ENCODE measurements around the gene NADSYN1. TPM values are rescaled to one million over a fixed set of nuclear protein-coding genes. Genes with fewer than 3 reads are reported as not detected.

Gene NADSYN1
- total and polyA plus RNA-seq, 2 of the 13 experiments (the other 11 are each of a cell fraction or from before 2014, with no cell fraction given), result 35.7 to 51.5 TPM

DNA sequence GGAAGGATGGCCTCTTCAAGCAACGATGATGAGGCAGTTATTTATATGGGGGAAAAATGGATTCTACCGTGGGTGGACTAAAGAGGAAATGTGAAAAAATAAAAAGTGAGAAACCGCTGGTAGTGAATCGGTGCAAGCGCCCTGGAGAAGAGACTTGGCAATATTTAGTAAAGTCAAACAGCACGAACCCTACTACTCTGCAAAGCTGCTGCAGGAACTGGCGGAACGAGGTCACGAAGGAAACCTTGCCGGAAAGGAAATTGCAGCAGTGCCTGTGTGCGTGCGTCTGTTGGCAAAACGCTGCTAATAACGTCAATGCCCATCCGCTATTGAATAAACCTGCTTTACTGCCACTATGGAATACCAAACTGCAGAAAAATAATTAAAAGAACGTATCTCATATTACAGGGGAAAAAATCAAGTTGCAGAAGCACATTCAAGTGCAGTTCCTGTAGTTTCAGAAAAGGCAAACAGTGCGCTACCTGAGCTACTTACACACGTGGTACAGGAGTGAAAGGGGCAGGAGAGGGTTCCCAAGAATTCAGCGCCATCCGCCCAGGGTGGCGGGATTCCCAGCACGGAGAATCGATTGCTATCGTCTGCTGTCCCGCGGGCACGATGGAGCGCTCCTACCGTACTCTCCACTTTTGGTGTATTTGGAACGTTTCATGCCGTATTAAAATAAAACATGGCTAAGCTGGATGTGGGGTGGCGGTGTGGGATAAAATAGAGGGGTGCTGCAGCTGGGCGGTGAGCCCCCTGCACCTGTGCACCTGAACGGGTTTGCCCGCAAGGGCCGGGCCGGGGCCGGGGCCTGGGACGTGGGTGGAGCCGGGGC lies 585 bp upstream of the NADSYN1 start (continued):
- TF ChIP-seq, protein P1, sequence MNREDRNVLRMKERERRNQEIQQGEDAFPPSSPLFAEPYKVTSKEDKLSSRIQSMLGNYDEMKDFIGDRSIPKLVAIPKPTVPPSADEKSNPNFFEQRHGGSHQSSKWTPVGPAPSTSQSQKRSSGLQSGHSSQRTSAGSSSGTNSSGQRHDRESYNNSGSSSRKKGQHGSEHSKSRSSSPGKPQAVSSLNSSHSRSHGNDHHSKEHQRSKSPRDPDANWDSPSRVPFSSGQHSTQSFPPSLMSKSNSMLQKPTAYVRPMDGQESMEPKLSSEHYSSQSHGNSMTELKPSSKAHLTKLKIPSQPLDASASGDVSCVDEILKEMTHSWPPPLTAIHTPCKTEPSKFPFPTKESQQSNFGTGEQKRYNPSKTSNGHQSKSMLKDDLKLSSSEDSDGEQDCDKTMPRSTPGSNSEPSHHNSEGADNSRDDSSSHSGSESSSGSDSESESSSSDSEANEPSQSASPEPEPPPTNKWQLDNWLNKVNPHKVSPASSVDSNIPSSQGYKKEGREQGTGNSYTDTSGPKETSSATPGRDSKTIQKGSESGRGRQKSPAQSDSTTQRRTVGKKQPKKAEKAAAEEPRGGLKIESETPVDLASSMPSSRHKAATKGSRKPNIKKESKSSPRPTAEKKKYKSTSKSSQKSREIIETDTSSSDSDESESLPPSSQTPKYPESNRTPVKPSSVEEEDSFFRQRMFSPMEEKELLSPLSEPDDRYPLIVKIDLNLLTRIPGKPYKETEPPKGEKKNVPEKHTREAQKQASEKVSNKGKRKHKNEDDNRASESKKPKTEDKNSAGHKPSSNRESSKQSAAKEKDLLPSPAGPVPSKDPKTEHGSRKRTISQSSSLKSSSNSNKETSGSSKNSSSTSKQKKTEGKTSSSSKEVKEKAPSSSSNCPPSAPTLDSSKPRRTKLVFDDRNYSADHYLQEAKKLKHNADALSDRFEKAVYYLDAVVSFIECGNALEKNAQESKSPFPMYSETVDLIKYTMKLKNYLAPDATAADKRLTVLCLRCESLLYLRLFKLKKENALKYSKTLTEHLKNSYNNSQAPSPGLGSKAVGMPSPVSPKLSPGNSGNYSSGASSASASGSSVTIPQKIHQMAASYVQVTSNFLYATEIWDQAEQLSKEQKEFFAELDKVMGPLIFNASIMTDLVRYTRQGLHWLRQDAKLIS (CRISPR knock-in tag; IDR thresholded peaks at IDR 0.05), result no peak
- no peak for TF ChIP-seq SAFB2 (CRISPR knock-in tag; IDR thresholded peaks at IDR 0.05; ENCODE audit: borderline replicate concordance, low read depth)
- no peak for TF ChIP-seq AGO2 (optimal IDR thresholded peaks at IDR 0.05; ENCODE audit: low read depth, low read length)
- TF ChIP-seq, protein P2, sequence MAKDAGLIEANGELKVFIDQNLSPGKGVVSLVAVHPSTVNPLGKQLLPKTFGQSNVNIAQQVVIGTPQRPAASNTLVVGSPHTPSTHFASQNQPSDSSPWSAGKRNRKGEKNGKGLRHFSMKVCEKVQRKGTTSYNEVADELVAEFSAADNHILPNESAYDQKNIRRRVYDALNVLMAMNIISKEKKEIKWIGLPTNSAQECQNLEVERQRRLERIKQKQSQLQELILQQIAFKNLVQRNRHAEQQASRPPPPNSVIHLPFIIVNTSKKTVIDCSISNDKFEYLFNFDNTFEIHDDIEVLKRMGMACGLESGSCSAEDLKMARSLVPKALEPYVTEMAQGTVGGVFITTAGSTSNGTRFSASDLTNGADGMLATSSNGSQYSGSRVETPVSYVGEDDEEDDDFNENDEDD (CRISPR knock-in tag; IDR thresholded peaks at IDR 0.05; ENCODE audit: borderline replicate concordance), result 0 out of 2 replicates have a peak, but pooled peaks have one; percentile 16
- no peak for TF ChIP-seq SIX4 (CRISPR knock-in tag; IDR thresholded peaks at IDR 0.05)
- TF ChIP-seq, protein P3, sequence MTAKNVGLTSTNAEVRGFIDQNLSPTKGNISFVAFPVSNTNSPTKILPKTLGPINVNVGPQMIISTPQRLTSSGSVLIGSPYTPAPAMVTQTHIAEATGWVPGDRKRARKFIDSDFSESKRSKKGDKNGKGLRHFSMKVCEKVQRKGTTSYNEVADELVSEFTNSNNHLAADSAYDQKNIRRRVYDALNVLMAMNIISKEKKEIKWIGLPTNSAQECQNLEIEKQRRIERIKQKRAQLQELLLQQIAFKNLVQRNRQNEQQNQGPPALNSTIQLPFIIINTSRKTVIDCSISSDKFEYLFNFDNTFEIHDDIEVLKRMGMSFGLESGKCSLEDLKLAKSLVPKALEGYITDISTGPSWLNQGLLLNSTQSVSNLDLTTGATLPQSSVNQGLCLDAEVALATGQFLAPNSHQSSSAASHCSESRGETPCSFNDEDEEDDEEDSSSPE (CRISPR knock-in tag; IDR thresholded peaks at IDR 0.05), result peak; percentile 43; the same call in 1 of the 2 replicates
- TF ChIP-seq, protein P4, sequence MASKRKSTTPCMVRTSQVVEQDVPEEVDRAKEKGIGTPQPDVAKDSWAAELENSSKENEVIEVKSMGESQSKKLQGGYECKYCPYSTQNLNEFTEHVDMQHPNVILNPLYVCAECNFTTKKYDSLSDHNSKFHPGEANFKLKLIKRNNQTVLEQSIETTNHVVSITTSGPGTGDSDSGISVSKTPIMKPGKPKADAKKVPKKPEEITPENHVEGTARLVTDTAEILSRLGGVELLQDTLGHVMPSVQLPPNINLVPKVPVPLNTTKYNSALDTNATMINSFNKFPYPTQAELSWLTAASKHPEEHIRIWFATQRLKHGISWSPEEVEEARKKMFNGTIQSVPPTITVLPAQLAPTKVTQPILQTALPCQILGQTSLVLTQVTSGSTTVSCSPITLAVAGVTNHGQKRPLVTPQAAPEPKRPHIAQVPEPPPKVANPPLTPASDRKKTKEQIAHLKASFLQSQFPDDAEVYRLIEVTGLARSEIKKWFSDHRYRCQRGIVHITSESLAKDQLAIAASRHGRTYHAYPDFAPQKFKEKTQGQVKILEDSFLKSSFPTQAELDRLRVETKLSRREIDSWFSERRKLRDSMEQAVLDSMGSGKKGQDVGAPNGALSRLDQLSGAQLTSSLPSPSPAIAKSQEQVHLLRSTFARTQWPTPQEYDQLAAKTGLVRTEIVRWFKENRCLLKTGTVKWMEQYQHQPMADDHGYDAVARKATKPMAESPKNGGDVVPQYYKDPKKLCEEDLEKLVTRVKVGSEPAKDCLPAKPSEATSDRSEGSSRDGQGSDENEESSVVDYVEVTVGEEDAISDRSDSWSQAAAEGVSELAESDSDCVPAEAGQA (IDR thresholded peaks at IDR 0.05; ENCODE audit: low read depth), result no peak
- TF ChIP-seq, protein P4 (CRISPR knock-in tag; IDR thresholded peaks at IDR 0.05; ENCODE audit: borderline replicate concordance), result no peak
- no peak for TF ChIP-seq EZH2 (conservative IDR thresholded peaks at IDR 0.05; ENCODE audit: low read depth, low read length)
- 0 out of 2 replicates have a peak, but pooled peaks have one; percentile 46 for TF ChIP-seq ZNF546 (CRISPR knock-in tag; conservative IDR thresholded peaks at IDR 0.05)
- no peak for TF ChIP-seq ELF3 (CRISPR knock-in tag; IDR thresholded peaks at IDR 0.05)
- TF ChIP-seq ZNF430 (CRISPR knock-in tag; IDR thresholded peaks at IDR 0.05), result no peak
- TF ChIP-seq YY1 (IDR thresholded peaks at IDR 0.05; ENCODE audit: insufficient read depth, insufficient replicate concordance, low read depth, low read length), result no peak
